IPS-18c (cell line): Measurements from ENCODE around the gene CENPA.
"Not testable (repeated sequence)": the region's sequence is repeated elsewhere in the genome, so short reads cannot be mapped to it uniquely, and the experiment has no call there.

Experiments used
- H3K4me3 ChIP-seq: 2 replicates; pipeline ENCODE4 v1.7.0; 2013; ENCODE audit warnings: low read depth, mild to moderate bottlenecking, low read length, moderate library complexity; ENCODE audit not compliant: insufficient read depth
- H3K9me3 ChIP-seq: one replicate; pipeline ENCODE4 v1.6.1; 2013; ENCODE audit warnings: mild to moderate bottlenecking, low read length, moderate library complexity; ENCODE audit not compliant: control insufficient read depth, insufficient read depth

CENPA gene

DNA sequence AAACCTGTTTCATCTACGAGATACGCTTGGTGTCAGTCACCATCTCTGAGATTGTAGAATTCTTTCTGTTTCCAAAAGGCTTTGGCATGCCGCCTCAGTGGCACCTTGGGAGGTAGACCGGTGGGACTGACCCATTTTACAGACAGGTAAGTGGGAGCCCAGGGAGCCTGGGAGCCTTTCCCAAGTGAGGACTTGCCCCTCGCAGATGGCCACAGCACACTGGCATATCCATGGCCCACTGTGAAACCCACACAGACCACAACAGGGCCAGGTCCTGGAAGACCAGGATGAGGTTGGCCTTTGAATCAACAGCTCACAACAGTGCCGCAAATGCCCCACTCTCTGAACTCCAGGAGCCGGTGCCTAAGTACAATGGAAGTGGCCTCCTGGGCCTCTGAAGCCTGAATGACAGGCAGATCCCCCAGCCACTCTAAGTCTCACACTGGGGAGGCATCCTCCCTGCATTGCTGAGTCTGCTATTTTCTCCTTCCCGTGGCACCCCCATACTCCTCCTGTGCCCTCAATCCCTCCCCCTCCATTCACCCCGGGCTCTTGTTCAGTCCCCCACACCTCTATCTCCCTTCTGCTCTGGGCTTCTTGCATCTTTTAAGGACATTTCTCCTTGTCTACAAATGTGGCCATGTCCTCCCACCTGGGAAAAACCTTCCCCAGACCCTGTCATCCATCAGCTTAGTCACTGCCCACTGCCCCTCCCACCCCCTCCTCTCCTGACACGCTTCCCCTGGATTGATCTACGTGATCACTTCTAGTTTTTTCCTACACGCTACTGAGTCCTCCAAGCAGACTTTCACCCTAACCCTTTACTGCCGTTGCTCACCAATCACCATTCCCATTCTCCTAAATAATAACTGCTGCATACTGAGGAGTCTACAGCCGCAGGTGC is 26.2 kb downstream of the CENPA start:
- H3K4me3 ChIP-seq = no peak overlapping the region
- H3K9me3 ChIP-seq = no peaks in the 10 kb centered on the region

DNA sequence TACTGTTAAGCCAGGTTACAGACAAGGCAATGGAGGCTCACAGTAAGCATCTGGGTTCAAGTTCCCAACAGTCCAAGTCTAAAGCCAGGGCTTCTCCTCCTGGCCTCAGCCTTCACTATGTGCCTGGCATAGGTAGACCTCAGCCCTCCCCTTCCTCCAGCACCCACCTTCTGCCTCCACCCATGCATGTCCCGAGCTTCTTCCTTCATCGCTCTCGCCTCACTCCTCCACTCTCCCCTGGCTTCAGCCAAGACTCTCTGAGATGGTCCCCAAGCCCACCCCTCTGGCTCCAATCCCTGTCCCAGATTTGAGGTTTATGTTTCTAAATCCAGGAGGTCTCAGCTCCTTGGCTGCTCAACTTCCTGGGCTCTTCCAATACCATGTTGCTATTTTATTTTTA is 26.9 kb downstream of the CENPA start:
- Histone ChIP-seq H3K9me3 (no peaks in the 10 kb centered on the region), H3K4me3 (no peak overlapping the region)

DNA sequence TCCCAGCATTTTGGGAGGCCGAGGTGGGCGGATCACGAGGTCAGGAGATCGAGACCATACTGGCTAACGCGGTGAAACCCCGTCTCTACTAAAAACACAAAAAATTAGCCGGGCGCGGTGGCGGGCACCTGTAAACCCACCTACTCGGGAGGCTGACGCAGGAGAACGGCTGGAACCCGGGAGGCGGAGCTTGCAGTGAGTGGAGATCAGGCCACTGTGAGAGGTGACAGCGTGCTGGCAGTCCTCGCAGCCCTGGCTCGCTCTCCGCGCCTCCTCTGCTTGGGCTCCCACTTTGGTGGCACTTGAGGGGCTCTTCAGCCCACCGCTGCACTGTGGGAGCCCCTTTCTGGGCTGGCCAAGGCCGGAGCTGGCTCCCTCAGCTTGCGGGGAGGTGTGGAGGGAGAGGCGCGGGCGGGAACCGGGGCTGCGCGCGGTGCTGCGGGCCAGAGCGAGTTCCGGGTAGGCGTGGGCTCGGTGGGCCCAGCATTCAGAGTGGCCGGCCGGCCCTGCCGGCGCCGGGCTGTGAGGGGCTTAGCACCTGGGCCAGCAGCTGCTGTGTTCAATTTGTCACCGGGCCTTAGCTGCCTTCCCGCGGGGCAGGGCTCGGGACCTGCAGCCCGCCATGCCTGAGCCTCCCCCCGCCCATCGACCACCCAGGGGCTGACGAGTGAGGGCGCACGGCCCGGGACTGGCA is 28.4 kb downstream of the CENPA start:
- H3K4me3 ChIP-seq, H3K9me3 ChIP-seq: not testable (repeated sequence)

DNA sequence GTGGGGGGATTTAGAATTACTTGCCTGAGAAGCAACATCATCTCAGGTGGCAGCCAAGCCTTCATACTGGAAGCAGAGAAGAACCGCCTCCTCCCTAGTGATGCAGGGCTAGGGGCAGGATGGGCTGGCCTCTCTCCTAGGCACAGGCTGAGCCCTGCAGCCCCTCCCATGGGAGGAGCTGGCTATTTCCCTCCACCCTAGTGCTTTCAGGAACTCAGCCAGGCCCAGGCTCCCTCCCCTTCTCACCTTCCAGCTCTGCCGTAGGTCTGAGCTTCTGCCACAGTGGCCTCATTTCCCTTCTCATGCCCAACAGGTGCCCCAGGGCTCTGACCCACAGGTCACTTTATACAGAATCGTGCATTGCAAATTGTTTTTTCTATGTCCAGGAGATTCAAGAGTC is 31.0 kb downstream of the CENPA start:
- no peaks in the 10 kb centered on the region for H3K9me3 ChIP-seq
- no peak overlapping the region for H3K4me3 ChIP-seq

DNA sequence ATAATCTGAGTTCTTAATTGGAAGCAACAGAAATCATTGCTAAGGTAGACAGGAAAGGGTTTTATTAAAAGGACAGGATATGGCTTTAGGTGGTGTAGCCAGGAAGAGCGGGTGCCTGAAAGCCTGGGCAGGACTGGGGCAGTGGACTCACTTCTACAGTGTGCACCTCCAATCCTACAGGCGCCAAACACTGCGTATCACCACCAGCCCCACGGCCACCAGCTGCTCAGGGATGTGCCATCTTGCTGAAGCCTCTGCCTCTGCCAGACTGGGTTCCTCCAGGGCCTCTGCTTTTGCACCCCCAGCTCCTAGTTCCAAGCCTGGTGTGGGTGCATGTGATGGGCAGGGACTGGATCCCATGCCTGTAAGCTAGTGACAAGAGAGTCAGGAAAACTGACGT is 32.4 kb downstream of the CENPA start:
- H3K9me3 ChIP-seq = no peaks in the 10 kb centered on the region
- no peak overlapping the region for H3K4me3 ChIP-seq

DNA sequence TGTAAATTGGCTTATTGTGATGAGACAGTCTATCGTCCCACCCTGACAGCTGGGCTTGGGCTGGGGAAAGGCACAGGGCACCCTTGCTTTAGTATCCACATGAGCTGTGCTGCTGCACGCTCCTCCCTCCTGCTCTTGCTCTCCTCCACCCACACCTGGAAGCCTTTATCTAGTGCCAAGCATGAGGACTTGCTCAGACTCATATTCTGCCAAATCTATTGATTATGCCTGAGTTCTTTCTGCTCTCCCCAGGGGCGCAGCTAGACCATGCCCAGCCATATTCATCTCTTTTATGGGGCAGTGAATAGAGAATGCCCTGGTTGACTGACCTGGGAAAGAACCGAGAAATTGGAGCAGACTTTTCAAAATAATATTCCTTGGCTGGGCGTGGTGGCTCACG is 33.1 kb downstream of the CENPA start:
- H3K9me3 ChIP-seq = no peaks in the 10 kb centered on the region
- H3K4me3 ChIP-seq = no peak overlapping the region

DNA sequence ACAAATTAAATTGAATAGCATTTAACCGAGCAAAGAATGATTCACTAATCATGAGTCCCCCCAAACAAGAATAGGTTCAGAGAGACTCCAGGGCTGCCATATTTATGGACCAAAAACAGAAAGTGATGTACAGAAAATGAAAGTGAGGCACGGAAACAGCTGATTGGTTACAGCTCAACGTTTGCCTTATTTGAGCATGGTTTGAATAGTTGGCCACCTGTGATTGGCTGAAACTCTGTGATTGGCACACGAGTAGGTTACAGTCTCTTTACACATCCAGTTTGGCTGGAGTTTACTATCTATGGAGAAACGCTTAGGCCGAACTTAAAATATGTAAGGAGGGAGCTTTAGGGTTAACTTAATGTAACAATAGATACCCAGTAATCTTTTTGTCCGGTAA is 35.1 kb downstream of the CENPA start:
- no peaks in the 10 kb centered on the region for H3K9me3 ChIP-seq
- no peak overlapping the region for H3K4me3 ChIP-seq

DNA sequence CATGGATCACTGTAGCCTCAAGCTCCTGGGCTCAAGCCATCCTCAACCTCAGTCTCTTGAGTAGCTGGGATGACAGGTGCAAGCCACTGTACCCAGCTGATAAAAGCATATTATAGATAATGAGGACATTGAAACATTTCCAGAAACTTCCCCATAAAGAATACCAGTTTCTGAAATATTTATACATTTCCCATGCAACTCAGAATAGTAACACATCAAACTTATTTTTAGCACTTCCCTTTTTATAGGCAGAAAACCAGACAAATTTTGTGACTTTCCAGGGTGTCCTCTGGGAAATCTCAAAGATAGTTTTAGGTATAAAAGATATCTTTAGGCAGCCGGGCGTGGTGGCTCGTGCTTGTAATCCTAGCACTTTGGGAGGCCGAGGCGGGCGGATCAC is 37.0 kb downstream of the CENPA start:
- Histone ChIP-seq H3K4me3 (no peak overlapping the region), H3K9me3 (no peaks in the 10 kb centered on the region)

DNA sequence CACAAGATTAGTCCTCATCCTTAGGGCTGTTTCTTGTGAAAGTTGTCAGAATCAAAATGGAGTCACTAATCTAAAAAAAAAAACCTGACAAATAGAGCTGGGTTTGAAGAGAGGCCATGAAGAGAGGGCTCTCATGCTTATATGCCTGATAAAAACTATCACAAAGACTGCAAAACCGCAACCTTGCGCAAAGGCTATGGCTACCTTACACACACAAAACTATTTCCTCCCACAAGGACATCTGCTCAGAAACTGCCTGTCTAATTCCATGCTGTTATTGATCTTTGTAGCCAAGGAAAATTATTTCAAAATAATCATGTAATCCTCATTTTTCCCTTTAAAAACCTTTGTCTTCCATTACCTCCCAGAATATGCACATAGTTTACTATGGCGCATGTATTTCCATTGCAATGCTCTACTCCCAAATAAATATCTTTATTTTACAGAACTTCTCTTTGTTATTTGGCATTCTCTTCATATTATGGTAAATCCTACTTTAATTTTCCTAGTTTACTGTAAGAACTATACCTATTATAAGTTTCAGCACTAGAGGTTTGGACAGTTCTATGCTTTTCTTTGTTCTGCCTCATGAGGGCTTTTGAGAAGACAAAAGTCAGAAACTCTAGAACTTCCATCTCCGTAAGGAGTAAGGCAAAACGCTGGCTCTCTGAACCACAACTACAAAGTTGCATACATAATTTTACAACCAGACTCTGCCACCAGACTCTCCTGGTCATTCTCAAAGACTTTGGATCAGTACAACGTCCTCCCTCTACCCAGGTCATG is 52.5 kb downstream of the CENPA start:
- Histone ChIP-seq H3K9me3 (no peaks in the 10 kb centered on the region), H3K4me3 (no peak overlapping the region)

DNA sequence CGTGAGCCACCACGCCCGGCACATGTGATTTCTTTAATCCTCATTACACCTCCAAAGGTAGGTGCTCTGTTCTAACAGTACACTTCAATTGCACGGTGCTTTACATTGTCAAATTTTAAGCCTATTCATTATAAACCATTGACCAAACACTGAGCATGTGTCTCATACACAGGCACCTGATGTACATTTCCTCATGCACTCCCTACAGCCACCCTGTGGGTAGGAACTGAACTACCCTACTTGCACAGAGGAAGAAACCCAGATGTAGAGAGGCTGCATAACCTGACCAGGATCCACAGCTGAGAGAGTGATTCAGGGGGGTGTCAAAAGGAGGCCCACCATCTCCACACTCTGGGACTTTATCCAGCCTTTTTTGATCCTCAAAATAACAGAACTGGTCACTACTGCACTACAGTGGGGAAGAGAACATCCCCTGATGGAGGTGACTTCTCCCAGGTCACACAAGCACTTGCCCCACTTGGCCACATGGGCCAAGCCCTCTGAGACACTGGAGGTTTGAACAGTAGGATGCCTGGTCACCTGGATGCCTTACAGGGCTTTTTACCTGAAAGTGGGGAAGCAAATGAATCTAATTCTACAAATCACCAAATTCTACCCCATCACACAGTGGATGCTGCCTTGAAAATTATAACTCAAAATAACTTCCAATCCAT is 55.2 kb downstream of the CENPA start:
- H3K4me3 ChIP-seq = no peak overlapping the region
- no peaks in the 10 kb centered on the region for H3K9me3 ChIP-seq

DNA sequence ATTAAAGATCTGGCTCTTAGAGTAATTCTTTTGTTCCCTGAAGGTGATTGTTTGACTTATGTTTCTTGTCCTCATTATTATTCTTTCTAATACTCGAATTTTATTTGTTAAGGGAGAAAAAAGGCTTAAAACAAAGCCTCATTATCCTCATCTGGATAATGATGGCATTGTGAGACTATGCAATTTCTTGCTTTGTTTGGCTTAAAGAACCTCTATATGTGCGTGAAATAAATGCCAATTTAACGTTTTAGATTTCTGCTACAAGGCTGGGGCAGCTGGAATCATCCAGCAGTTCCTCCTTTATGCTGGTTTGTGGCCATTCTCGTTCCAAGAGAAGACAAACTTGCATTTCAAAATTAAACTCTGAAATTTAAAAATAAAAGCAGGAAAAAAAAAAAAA is 57.2 kb downstream of the CENPA start:
- H3K9me3 ChIP-seq = peaks cover 2% of the 10 kb centered on the region
- no peak overlapping the region for H3K4me3 ChIP-seq
